ENCODE measurements around the gene PIEZO2.

DNA sequence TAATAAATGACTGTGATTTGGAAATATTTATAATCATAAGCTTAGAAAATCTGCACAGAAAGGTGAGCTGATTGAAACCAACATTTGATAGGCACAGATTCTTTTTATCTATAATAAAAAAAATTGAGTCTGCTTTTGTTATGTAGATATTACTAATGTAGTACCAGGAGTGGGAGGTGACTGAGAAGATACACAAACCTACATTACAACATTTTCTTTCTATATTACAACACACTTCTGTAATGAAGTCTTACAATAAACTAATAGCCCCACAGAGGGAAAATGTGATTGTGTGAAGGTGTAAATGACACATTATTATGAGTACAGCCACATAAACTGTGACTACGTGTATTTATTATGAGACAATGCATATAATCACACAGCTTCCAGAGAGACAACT, 241.6 kb downstream of the PIEZO2 start:
- TF ChIP-seq, protein P1, sequence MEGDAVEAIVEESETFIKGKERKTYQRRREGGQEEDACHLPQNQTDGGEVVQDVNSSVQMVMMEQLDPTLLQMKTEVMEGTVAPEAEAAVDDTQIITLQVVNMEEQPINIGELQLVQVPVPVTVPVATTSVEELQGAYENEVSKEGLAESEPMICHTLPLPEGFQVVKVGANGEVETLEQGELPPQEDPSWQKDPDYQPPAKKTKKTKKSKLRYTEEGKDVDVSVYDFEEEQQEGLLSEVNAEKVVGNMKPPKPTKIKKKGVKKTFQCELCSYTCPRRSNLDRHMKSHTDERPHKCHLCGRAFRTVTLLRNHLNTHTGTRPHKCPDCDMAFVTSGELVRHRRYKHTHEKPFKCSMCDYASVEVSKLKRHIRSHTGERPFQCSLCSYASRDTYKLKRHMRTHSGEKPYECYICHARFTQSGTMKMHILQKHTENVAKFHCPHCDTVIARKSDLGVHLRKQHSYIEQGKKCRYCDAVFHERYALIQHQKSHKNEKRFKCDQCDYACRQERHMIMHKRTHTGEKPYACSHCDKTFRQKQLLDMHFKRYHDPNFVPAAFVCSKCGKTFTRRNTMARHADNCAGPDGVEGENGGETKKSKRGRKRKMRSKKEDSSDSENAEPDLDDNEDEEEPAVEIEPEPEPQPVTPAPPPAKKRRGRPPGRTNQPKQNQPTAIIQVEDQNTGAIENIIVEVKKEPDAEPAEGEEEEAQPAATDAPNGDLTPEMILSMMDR (IDR thresholded peaks at IDR 0.05): no peak
- no peak for TF ChIP-seq POLR2A (IDR thresholded peaks at IDR 0.05)
- no peak for TF ChIP-seq POLR2AphosphoS5 (IDR thresholded peaks at IDR 0.05)

Measured in breast epithelium (tissue), 3 donors.